Globus pallidus (tissue), 1 donor: ENCODE measurements around the gene SLC22A9.

Source experiments
- DNase-seq: peaks from one replicate; pipeline ENCODE4 v3.0.0-alpha.2; 2015; ENCODE audit warnings: low spot score

SLC22A9 gene

GRCh38 chr11:63445118-63445517 lies 75.5 kb downstream of the SLC22A9 start:
- no peak for DNase-seq

GRCh38 chr11:63445720-63446119 lies 76.1 kb downstream of the SLC22A9 start:
- no peak for DNase-seq

- DNase-seq, result no peak
These were observed 79.1 kb downstream of the SLC22A9 start for GRCh38 chr11:63448646-63449045.

GRCh38 chr11:63459586-63459985 lies 90.0 kb downstream of the SLC22A9 start:
- DNase-seq, result no peak
